T-helper 22 cell (primary cell): Measurements from ENCODE around the gene IL22RA1.

ENCODE experiments used
- DNase-seq: peaks from one replicate; pipeline ENCODE4 v3.0.0-alpha.2; 2020; ENCODE audit warnings: low read depth

IL22RA1 gene

GRCh38 chr1:24167008-24167407 is 24.1 kb upstream of the IL22RA1 start:
- no peak for DNase-seq

DNA sequence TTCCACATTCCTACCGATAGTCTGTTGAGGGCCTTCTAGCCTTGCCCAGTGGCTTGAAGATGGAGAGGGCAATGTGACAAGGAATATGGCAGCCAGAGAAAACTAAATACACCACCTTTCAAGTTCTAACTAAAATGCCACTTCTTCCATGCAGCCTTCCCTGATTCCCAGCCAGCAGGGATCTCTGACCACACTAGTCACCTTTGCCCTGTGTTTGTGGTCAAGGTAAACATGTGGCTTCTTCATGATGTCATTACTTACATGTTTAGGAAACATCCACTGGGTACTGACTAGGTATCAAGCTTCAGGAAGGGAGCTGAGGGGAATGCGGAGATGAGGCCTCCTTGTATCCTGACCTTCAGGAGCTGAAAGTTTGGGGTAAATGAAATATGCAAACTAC is 22.6 kb upstream of the IL22RA1 start:
- no peak for DNase-seq

DNA sequence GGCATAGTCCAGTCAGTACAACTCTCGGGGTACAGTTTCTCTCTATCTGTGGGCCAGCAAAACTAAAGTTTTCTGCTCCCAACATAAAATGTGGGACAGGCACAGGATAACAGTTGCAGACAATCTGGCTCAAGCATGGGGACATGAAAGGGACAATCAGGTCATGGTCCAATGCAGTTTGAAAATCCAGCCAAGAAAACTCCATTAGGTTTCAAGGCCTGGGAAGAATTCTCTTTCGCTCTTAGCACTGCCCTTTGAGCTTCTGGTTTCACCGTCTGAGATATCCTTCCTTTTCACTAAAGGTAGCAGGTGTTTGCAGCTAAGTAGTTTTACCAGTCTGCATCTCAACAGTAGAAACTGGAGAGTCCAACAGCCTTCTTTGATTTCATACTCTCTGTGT is 21.1 kb upstream of the IL22RA1 start:
- no peak for DNase-seq

DNA sequence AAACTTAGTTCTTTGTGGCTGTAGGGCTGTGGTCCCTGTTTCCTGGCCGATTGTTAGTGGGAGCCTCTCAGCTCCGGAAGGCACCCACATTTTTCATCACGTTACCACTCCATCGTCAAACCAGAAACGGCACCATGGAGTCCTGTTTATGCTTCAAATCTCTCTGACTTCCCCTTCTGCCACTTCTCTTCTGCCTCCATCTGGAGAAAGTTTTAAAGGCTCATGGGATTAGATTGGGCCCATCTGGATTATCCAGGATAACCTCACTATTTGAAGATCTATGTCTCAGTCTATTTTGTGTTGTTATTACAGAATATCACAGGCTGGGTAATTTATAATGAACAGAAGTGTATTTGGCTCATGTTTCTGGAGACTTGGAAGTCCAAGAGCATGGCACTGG is 19.3 kb upstream of the IL22RA1 start:
- no peak for DNase-seq

GRCh38 chr1:24161270-24161669 is 18.3 kb upstream of the IL22RA1 start:
- DNase-seq: no peak

DNA sequence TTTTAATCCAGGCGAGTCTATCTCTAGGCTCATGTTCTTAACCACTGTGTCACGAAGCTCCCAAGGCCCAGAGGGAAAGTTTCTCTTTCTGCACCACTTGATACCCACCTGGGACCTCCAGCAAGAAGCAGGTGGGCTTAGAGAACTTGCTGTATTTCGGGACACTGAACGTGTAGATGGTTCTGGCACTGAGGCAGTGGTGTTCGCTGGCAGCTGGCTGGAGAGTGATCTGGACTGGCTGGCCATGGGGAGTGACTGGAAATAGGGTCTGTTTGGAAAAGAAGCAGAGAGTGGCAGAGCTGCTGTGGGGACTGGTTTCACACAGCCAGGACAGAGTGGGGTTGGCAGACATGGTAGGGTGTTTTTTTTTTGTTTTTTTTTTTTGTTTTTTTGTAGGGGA is 16.4 kb upstream of the IL22RA1 start:
- DNase-seq: no peak

DNA sequence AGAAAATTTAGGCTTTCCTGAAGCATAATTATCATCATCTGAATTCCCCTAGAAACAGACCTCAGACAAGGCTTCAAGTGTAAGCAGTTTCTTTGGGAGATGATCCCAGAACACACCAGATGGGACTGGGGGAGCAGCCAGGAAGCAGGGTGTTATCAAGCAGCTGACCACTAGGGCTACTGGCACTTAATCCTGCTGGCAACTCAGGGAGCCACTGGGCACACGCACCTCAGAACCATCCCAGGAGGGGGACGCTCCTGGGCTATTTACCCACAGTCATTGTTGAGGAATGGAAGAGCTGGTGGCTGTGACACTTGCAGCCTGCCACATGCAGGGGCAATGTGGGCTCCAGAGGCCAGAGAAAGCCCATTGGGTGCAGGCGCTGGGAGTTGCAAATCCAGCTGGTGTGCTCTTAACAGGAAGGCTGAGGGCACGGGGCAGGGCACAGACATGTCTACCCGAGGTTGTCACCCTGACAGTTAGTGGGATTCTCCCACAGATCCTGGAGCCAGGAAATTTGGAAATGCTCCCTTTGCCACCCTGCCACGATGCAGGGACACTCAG is 15.1 kb upstream of the IL22RA1 start:
- no peak for DNase-seq

GRCh38 chr1:24156542-24157260 is 13.8 kb upstream of the IL22RA1 start:
- DNase-seq: no peak

GRCh38 chr1:24155011-24155782 is 12.3 kb upstream of the IL22RA1 start:
- DNase-seq: no peak

DNA sequence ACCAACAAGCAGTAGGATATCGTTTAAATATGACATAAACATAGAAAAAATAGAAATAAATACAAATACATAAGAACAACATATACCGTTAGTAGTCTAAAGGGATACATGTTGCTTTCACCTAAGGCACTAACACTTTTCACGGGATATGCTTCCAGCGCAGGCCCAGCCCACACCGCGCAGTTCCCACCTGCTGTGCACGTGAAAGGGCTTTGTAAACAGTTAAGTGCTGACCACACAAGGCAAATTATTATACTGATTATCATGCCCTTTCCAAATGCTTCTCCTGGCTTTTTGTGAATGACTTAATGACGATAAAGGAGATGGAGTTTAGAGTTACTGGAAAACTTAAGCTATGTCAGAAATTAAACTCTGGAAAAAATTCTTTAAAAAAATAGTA is 11.3 kb upstream of the IL22RA1 start:
- DNase-seq: no peak

GRCh38 chr1:24152631-24153494 is 9.9 kb upstream of the IL22RA1 start:
- no peak for DNase-seq

GRCh38 chr1:24151175-24151533 is 8.2 kb upstream of the IL22RA1 start:
- DNase-seq: no peak

- peak; percentile 58 for DNase-seq
Measured at GRCh38 chr1:24150234-24151174, 7.6 kb upstream of the IL22RA1 start.

- DNase-seq: no peak
Measured at GRCh38 chr1:24149866-24150233, 6.9 kb upstream of the IL22RA1 start.

DNA sequence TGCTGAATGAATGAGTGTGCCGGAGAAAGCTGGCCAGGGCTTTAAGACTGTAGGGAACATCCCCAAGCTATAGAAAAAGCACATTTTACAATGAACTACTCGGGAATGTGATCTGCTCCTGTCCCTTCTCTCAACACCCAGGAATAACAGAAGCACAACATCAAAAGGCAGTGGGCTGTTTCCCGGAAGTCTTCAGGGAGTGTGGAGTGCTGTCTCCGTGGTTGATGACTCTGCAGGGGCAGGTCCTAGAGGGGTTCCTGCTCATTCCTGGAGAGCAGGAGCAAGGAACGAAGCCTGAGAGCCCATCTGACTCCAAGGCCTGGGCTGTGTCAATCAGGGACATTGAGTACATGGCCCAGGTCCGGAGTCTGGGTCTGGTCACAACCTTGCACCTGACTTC is 4.9 kb upstream of the IL22RA1 start:
- no peak for DNase-seq

DNA sequence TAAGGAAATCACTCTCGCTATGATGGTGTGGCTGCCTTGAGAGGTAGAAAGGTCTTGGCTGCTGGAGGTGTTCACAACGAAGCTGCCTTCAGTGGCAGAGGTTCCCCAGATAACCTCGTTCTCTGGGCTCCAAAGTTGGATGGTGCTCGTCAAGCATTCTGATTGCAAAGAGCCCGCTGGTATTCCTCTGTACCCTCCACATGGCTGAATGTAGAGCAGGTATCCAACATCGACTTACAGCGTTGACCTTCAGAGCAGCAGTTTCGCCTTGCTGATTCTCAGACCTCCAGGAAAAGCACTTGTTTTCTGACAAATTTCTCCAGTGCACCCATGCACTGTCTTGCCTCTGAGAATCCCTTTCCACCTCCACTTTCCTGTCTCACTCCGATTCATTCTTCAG is 4.3 kb upstream of the IL22RA1 start:
- DNase-seq: no peak

DNA sequence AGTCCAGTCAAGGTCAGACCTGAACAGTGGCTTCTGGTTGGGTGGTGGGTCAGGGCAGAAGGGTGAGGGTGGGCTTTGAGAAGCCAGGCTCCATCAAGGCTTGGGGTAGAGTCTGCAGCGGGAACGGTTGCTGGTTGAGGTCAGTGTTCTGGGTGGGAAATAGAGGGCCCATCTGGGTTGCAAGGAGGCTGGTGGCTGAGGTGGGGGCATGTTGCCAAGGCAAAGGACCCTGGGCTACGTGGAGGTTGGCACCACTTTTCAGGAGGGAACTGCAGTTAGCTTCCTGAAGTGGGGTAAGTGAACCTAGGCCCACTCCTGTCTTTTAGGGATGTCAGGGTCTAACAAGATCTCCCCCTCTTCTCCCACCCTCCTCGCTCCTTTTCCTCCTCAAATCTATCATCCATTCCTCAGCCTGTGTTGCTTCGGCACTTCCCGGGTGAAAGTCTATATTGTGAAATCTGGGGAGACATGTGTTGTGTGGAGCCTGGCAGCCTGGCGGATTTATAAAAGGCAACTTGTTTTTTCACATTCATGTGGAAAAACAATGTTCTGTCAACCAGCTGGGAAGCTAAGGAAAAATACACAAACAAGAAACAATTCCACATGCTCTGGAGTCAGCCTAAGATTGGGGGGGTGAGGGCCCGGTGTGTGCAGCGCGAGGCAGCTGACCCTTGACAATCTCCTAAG is 1.5 kb downstream of the IL22RA1 start:
- no peak for DNase-seq

GRCh38 chr1:24140741-24141181 is 2.2 kb downstream of the IL22RA1 start:
- no peak for DNase-seq

GRCh38 chr1:24139841-24140425 is 3.0 kb downstream of the IL22RA1 start:
- no peak for DNase-seq

DNA sequence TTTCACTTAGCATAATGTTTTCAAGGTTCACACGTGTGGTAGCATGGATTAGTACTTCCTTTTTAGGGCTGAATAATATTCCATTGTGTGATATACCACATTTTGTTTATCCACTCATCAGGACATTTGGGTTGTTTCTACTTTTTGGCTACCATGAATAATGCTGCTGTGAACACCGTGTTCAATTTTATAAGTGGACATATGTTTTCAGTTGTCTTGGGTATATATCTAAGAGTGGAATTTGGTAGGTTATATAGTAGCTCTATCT is 3.8 kb downstream of the IL22RA1 start:
- DNase-seq: no peak
